Thoracic aorta (tissue), 2 donors: ENCODE results near the gene NUDT8. TPM values are rescaled to one million over a fixed set of nuclear protein-coding genes. Genes with fewer than 3 reads are reported as not detected.
"Not testable (repeated sequence)": the region's sequence is repeated elsewhere in the genome, so short reads cannot be mapped to it uniquely, and the experiment has no call there.

ENCODE experiments used
- ATAC-seq: fragments of 150-250 bp; one replicate; pipeline ENCODE4 v1.8.0; 2017; ENCODE audit warnings: low read depth; ENCODE audit not compliant: insufficient number of reproducible peaks, low FRiP score
- DNase-seq: peaks from one replicate; pipeline ENCODE4 v3.0.0-alpha.2; 2020; ENCODE audit warnings: low spot score
- H3K27ac ChIP-seq, 2 donors: fragments of 200-600 bp; sonication (generic); 1 replicate in 1 of 2; 2 replicates in 1 of 2; pipeline ENCODE4 v1.5.1; 2016; ENCODE audit warnings: mild to moderate bottlenecking in 2 of 2, moderate library complexity in 2 of 2
- H3K27me3 ChIP-seq: fragments of 200-600 bp; sonication (generic); replicated peaks from 2 replicates; pipeline ENCODE4 v1.6.0; 2016; ENCODE audit warnings: mild to moderate bottlenecking; ENCODE audit not compliant: insufficient read depth
- H3K36me3 ChIP-seq: fragments of 200-600 bp; sonication (generic); one replicate; pipeline ENCODE4 v1.5.1; 2016
- H3K4me1 ChIP-seq, 2 donors: fragments of 200-600 bp; sonication (generic); 1 replicate in 1 of 2; 2 replicates in 1 of 2; pipeline versions ENCODE4 v1.5.1 to v1.6.0; 2016; ENCODE audit warnings: low read depth in 2 of 2, mild to moderate bottlenecking in 1 of 2; ENCODE audit not compliant: control insufficient read depth in 1 of 2
- H3K4me3 ChIP-seq: fragments of 200-600 bp; sonication (generic); 2 replicates; pipeline ENCODE4 v1.5.1; 2016; ENCODE audit warnings: mild to moderate bottlenecking
- H3K9me3 ChIP-seq: fragments of 200-600 bp; sonication (generic); 2 replicates; pipeline ENCODE4 v1.5.1; 2016
- CTCF ChIP-seq: fragments of 200-600 bp; sonication (generic); IDR thresholded peaks from one replicate; pipeline ENCODE4 v1.5.1; 2019; ENCODE audit warnings: antibody characterized with exemption
- total RNA-seq, 2 donors: library from RNA; depleted of rRNA; stranded (reverse); fragments of >200 nt; gene quantifications; one replicate each; pipeline versions ENCODE4 v1.1.0 to v1.2.3, GENCODE V29; 2016

NUDT8 gene
- total RNA-seq, 2 donors from 2014 or later, result 5.7 to 6.1 TPM

GRCh38 chr11:67662835-67663531 is 33.2 kb upstream of the NUDT8 start:
- Histone ChIP-seq H3K4me3 (no peak overlapping the region), H3K27me3 (no peaks in the 10 kb centered on the region), H3K36me3 (no peaks in the 10 kb centered on the region), H3K4me1 (peaks cover 0 to 4% of the 10 kb centered on the region in 2 donors), H3K27ac (no peak overlapping the region), H3K9me3 (no peaks in the 10 kb centered on the region)
- TF ChIP-seq CTCF, result no peak
- DNase-seq, result no peak
- ATAC-seq, result no peak

- Histone ChIP-seq H3K4me1 (peaks cover 4 to 11% of the 10 kb centered on the region in 2 donors), H3K4me3 (no peak overlapping the region), H3K36me3 (no peaks in the 10 kb centered on the region), H3K27ac (no peak overlapping the region), H3K27me3 (no peaks in the 10 kb centered on the region), H3K9me3 (no peaks in the 10 kb centered on the region)
- no peak for TF ChIP-seq CTCF
- ATAC-seq, result no peak
- DNase-seq, result no peak
Observed at GRCh38 chr11:67662142-67662834, 32.6 kb upstream of the NUDT8 start.

- H3K4me1 ChIP-seq, result peaks cover 6 to 15% of the 10 kb centered on the region in 2 donors
- not testable (repeated sequence) for H3K36me3 ChIP-seq, H3K27ac ChIP-seq, H3K9me3 ChIP-seq, ATAC-seq, H3K27me3 ChIP-seq, H3K4me3 ChIP-seq, DNase-seq
Observed at GRCh38 chr11:67660752-67661151, 31.0 kb upstream of the NUDT8 start.

- not testable (repeated sequence) for DNase-seq
Observed at GRCh38 chr11:67659651-67660165, 30.0 kb upstream of the NUDT8 start.

GRCh38 chr11:67657300-67657699 is 27.6 kb upstream of the NUDT8 start:
- Histone ChIP-seq H3K27me3 (no peaks in the 10 kb centered on the region), H3K4me1 (peaks cover 6 to 15% of the 10 kb centered on the region in 2 donors), H3K27ac (peak overlapping the region; percentile 44 to 67), H3K36me3 (no peaks in the 10 kb centered on the region), H3K4me3 (no peak overlapping the region), H3K9me3 (no peaks in the 10 kb centered on the region)
- DNase-seq (no peak), ATAC-seq (no peak)
- no peak for TF ChIP-seq CTCF

More at GRCh38 chr11:67659651-67660165, 30.0 kb upstream of the NUDT8 start:
- ATAC-seq, H3K27me3 ChIP-seq, H3K36me3 ChIP-seq, H3K27ac ChIP-seq, H3K9me3 ChIP-seq, H3K4me3 ChIP-seq: not testable (repeated sequence)
- peaks cover 6 to 15% of the 10 kb centered on the region in 2 donors for H3K4me1 ChIP-seq

- Histone ChIP-seq H3K4me3 (no peak overlapping the region), H3K27ac (no peak overlapping the region), H3K36me3 (no peaks in the 10 kb centered on the region), H3K4me1 (peaks cover 6 to 15% of the 10 kb centered on the region in 2 donors), H3K9me3 (no peaks in the 10 kb centered on the region), H3K27me3 (no peaks in the 10 kb centered on the region)
- no peak for TF ChIP-seq CTCF
- no peak for ATAC-seq
- DNase-seq, result no peak
Observed at GRCh38 chr11:67656278-67656922, 26.7 kb upstream of the NUDT8 start.
